Endothelial cell of umbilical vein (primary cell): ENCODE data around the gene CD48. TPM values are rescaled to one million over a fixed set of nuclear protein-coding genes. Genes with fewer than 3 reads are reported as not detected.

Experiments used
- BruUV-seq: library from RNA; stranded (reverse); fragments of 400-500 nt; replicated peaks from 2 replicates; lab custom pipeline; 2021; lab: Mats Ljungman, UMichigan
- CTCF ChIA-PET: fragments of 300-600, 350-600 bp; sonication (Branson Sonifier 250); formaldehyde crosslinking; loops from one replicate; lab custom pipeline; 2021; ENCODE audit warnings: antibody characterized with exemption, inconsistent platforms; lab: Charles Lee
- POLR2A ChIA-PET: fragments of 300-600, 350-600 bp; sonication (Branson Sonifier 250); formaldehyde crosslinking; loops from one replicate; lab custom pipeline; 2021; ENCODE audit warnings: antibody characterized with exemption, inconsistent platforms; lab: Charles Lee
- DNase-seq: peaks from one replicate; pipeline ENCODE4 v3.0.0-alpha.2; 2011; ENCODE audit warnings: low read depth, low spot score
- FAIRE-seq: peaks from 2 replicates; lab custom pipeline; 2011; peaks lifted over from hg19 to GRCh38; lab: Jason Lieb, UNC
- H2AFZ ChIP-seq: 2 replicates; pipeline ENCODE4 v1.6.0; 2012; ENCODE audit warnings: low read depth, low read length, control low read depth, inconsistent platforms
- H3K27ac ChIP-seq: 2 replicates; pipeline ENCODE4 v1.5.1; 2011; ENCODE audit warnings: low read depth, mild to moderate bottlenecking, control low read depth, low read length, moderate library complexity; ENCODE audit not compliant: insufficient read depth
- H3K27me3 ChIP-seq, 2 experiments: 2 replicates each; pipeline versions ENCODE4 v1.6.0 to v1.6.1; 2011; ENCODE audit warnings: low read length in 2 of 2, mixed read lengths in 1 of 2; ENCODE audit not compliant: control insufficient read depth in 2 of 2, insufficient read depth in 2 of 2
- H3K36me3 ChIP-seq, 2 experiments: 2 replicates in 1 of 2; 3 replicates in 1 of 2; pipeline ENCODE4 v1.5.1; 2011; ENCODE audit warnings: low read length in 2 of 2, mild to moderate bottlenecking in 1 of 2, moderate library complexity in 1 of 2; ENCODE audit not compliant: control insufficient read depth in 2 of 2, insufficient read depth in 2 of 2; ENCODE audit errors: extremely low read depth in 1 of 2
- H3K4me1 ChIP-seq: 3 replicates; pipeline ENCODE4 v1.5.1; 2011; ENCODE audit warnings: mild to moderate bottlenecking, low read length; ENCODE audit not compliant: control insufficient read depth, insufficient read depth; ENCODE audit errors: extremely low read depth
- H3K4me2 ChIP-seq: 2 replicates; pipeline ENCODE4 v1.6.1; 2011; ENCODE audit warnings: low read length, control low read depth, mixed read lengths; ENCODE audit not compliant: insufficient read depth
- H3K4me3 ChIP-seq, 3 experiments: fragments of 200-600 bp in 1 of 3; sonication (generic), shearing (Covaris generic) in 1 of 3; replicated peaks in 1 of 3; 2 replicates each; pipeline ENCODE4 v1.5.1; 2011 to 2016; ENCODE audit warnings: control low read depth in 3 of 3, low read length in 3 of 3, mild to moderate bottlenecking in 2 of 3, inconsistent platforms in 1 of 3, low read depth in 1 of 3, moderate library complexity in 1 of 3; ENCODE audit not compliant: insufficient read depth in 1 of 3
- H3K79me2 ChIP-seq: 2 replicates; pipeline ENCODE4 v1.6.0; 2012; ENCODE audit warnings: low read length, inconsistent platforms; ENCODE audit not compliant: control insufficient read depth, insufficient read depth
- H3K9ac ChIP-seq: replicated peaks from 2 replicates; pipeline ENCODE3; 2011; ENCODE audit warnings: low read length, control low read depth; ENCODE audit not compliant: insufficient read depth; ENCODE audit errors: extremely low read depth
- H3K9me1 ChIP-seq: replicated peaks from 3 replicates; pipeline ENCODE4 v1.6.0; 2011; ENCODE audit warnings: mild to moderate bottlenecking, low read length; ENCODE audit not compliant: control insufficient read depth, insufficient read depth; ENCODE audit errors: extremely low read depth
- H3K9me3 ChIP-seq: replicated peaks from 2 replicates; pipeline ENCODE4 v1.5.1; 2012; ENCODE audit warnings: low read length, inconsistent platforms; ENCODE audit not compliant: control insufficient read depth, insufficient read depth
- H4K20me1 ChIP-seq: replicated peaks from 2 replicates; pipeline ENCODE3; 2011; ENCODE audit warnings: mild to moderate bottlenecking, low read length; ENCODE audit not compliant: control insufficient read depth, insufficient read depth; ENCODE audit errors: extremely low read depth
- CTCF ChIP-seq, 2 donors: IDR thresholded peaks; 1 replicate in 1 of 2; 2 replicates in 1 of 2; pipeline ENCODE4 v1.5.1; 2011; ENCODE audit warnings: low read length in 2 of 2, mild to moderate bottlenecking in 2 of 2, moderate library complexity in 2 of 2, control low read depth in 1 of 2, inconsistent platforms in 1 of 2, low read depth in 1 of 2; ENCODE audit not compliant: insufficient read depth in 1 of 2; ENCODE audit errors: extremely low read depth in 1 of 2
- EZH2 ChIP-seq: IDR thresholded peaks from 2 replicates; pipeline ENCODE4 v1.6.1; 2012; ENCODE audit warnings: borderline replicate concordance, low read depth, mild to moderate bottlenecking, moderate library complexity, low read length, inconsistent platforms; ENCODE audit not compliant: severe bottlenecking
- FOS ChIP-seq: IDR thresholded peaks from 2 replicates; pipeline ENCODE4 v1.6.1; 2011; ENCODE audit warnings: mild to moderate bottlenecking, low read length, moderate library complexity, borderline replicate concordance; ENCODE audit not compliant: insufficient read depth
- GATA2 ChIP-seq: IDR thresholded peaks from 2 replicates; pipeline ENCODE4 v1.7.0; 2011; ENCODE audit warnings: low read depth, mild to moderate bottlenecking, moderate library complexity, mixed read lengths, low read length; ENCODE audit not compliant: insufficient read length, insufficient read depth
- JUN ChIP-seq: IDR thresholded peaks from 2 replicates; pipeline ENCODE4 v1.6.1; 2011; ENCODE audit warnings: borderline replicate concordance, low read depth; ENCODE audit not compliant: insufficient read length, insufficient read depth
- MAX ChIP-seq: IDR thresholded peaks from 2 replicates; pipeline ENCODE4 v1.6.1; 2011; ENCODE audit not compliant: insufficient read depth, insufficient read length
- MYC ChIP-seq: IDR thresholded peaks from one replicate; pipeline ENCODE4 v1.6.1; 2011; ENCODE audit warnings: mild to moderate bottlenecking, low read depth, low read length
- POLR2A ChIP-seq: IDR thresholded peaks from 2 replicates; pipeline ENCODE4 v1.6.1; 2012; ENCODE audit warnings: low read depth, mild to moderate bottlenecking, control low read depth, low read length
- POLR2AphosphoS5 ChIP-seq: IDR thresholded peaks from 2 replicates; pipeline ENCODE4 v1.6.1; 2012; ENCODE audit warnings: low read depth, mild to moderate bottlenecking, control low read depth, low read length, moderate library complexity; ENCODE audit not compliant: insufficient read depth
- dilution Hi-C: fragments of 300-500 bp; cut with MboI; formaldehyde crosslinking; loops from one replicate; pipeline ENCODE4 v1.15.0; 2019; ENCODE audit warnings: low sequenced_read_pairs; ENCODE audit not compliant: extremely low pct_ligation_motif_present
- intact Hi-C: fragments of 100-400 bp; cut with micrococcal nuclease; formaldehyde crosslinking; loops from one replicate; pipeline ENCODE4 v1.10.0; 2022
- polyA plus RNA-seq, 4 experiments: library from polyadenylated mRNA; depleted of rRNA in 3 of 4; stranded (reverse) in 3 of 4; unstranded in 1 of 4; fragments of >200 nt; gene quantifications; 2 replicates each; pipeline versions ENCODE4 v1.2.1 to v1.2.3, GENCODE V29; 2011 to 2012; ENCODE audit warnings: missing spikeins in 1 of 4
- total RNA-seq: library from RNA; stranded (reverse); gene quantifications from 2 replicates; pipeline ENCODE4 v1.2.3, GENCODE V29; 2021

CD48 gene
- total and polyA plus RNA-seq, 2 donors (not counting 3 experiments of a cell fraction or from before 2014, with no cell fraction given): not detected

GRCh38 chr1:160631983-160632625 lies 79.5 kb downstream of the CD48 start:
- ChIA-PET CTCF (interaction anchor here (0.9 kb wide), 1 partner anchor 43 kb away, joined by 3 read pairs; no protein-coding TSS in a partner anchor), POLR2A (no interaction called here)
- DNase-seq (no peak), FAIRE-seq (no peak)
- Histone ChIP-seq H3K36me3 (no peaks in the 10 kb centered on the region), H2AFZ (no peak overlapping the region), H3K9ac (no peak overlapping the region), H3K27ac (no peak overlapping the region), H3K9me1 (no peaks in the 10 kb centered on the region), H3K27me3 (no peaks in the 10 kb centered on the region), H3K4me3 (no peak overlapping the region), H3K4me1 (no peaks in the 10 kb centered on the region), H4K20me1 (no peaks in the 10 kb centered on the region), H3K9me3 (no peaks in the 10 kb centered on the region), H3K79me2 (no peaks in the 10 kb centered on the region), H3K4me2 (no peak overlapping the region)
- dilution Hi-C loops (no loop called here), intact Hi-C loops (no loop called here)
- TF ChIP-seq POLR2A (no peak), GATA2 (no peak), EZH2 (no peak), POLR2AphosphoS5 (no peak), MAX (no peak), JUN (no peak), MYC (no peak), FOS (no peak), CTCF (IDR thresholded peaks at IDR 0.05; ENCODE audit: extremely low read depth in 1 of 2, insufficient read depth in 1 of 2, low read depth in 1 of 2, low read length in 2 of 2) (no peak)
- no TSS peak for BruUV-seq
